Stimulated activated CD4-positive, alpha-beta T cell treated with anti-CD3 and anti-CD28 coated beads, TNF-alpha, amount 100 ng/mL, for 1 hour (primary cell): Measurements from ENCODE around the gene FCGR1A.
"Not testable (repeated sequence)": the region's sequence is repeated elsewhere in the genome, so short reads cannot be mapped to it uniquely, and the experiment has no call there.

ENCODE experiments used
- DNase-seq, 3 donors: peaks; one replicate each; pipeline ENCODE4 v3.0.0-alpha.2; 2020; ENCODE audit warnings: low read depth in 3 of 3, low spot score in 1 of 3

Gene FCGR1A

DNA sequence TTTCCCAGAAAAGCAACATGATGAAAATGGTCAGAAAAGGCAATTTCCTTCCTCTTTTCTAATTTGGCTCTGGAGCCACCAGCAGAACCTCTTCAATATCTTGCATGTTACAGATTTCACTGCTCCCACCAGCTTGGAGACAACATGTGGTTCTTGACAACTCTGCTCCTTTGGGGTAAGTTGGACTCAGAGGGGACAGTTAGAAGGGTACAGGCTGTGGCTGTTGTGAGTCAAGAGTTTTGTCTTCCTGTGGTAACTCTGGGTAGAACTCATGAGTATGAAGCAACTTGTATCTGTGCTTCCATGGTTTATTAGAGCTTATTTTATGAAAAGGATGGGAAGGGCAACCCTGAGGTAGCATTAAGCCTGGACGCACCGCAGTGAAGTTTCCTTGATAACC is at the start of gene FCGR1A:
Gene FCGR1A (plus strand): TSS at position 95 of the 400 bp plus-strand sequence. CDS start 50 bp downstream, at position 145.
- DNase-seq = not testable (repeated sequence)

DNA sequence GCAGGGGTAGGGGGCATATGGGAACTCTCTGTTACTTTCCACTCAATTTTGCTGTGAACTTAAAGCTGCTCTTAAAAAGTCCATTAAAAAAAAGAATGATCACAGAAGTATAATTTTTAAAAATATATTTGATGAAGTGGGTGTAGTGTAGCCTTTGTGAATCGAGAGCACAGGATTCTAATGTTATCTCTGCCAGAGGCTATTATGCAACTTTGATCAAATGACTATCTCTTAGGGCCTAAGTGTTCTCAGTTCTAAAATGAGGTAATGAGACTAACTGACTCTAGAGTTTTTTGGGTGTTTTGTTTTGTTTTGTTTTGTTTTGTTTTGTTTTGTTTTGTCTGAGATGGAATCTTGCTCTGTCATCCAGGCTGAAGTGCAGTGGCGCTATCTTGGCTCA is 49.7 kb upstream of the FCGR1A start:
- DNase-seq = not testable (repeated sequence)

DNA sequence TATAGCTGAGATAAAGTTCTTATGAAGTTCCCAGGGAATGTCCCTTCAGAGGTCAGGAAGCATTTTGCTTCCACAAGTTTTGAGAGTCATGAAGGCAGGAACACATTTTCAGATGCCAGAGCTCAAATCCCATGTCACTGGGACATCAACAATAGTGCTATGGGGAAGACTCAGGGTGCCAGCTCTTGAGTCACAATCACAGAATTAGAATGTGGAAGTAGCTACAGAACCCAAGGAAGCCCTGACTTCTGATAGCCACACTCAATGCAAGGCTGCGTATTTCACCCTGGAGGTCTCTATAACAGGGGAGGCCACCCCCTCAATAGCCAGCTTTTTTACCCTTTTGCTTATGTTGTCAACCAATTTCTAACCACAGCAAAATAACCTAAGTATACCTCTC is 47.8 kb upstream of the FCGR1A start:
- not testable (repeated sequence) for DNase-seq

DNA sequence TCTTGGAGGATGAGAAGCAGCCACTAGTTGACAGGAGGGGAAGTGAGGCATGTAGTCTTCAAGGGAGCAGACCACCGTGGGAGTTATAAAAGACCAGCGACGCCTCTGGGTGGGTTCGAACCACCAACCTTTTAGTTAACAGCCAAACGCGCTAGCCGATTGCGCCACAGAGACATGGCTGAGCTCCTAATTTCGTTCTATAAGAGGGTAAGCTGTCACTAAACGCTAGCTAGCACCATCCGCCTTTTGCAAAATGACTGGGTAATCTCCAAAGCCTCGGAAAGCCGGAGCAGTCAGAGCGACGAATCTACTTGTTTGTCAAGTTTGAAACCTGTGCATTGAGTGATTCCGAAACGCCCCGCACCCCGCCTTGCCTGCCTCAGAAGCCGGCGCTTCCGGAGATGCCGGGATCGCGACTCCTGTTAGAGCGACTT is 42.3 kb upstream of the FCGR1A start:
- DNase-seq = peak in 2 of 3 donors; percentile 12 to 31

DNA sequence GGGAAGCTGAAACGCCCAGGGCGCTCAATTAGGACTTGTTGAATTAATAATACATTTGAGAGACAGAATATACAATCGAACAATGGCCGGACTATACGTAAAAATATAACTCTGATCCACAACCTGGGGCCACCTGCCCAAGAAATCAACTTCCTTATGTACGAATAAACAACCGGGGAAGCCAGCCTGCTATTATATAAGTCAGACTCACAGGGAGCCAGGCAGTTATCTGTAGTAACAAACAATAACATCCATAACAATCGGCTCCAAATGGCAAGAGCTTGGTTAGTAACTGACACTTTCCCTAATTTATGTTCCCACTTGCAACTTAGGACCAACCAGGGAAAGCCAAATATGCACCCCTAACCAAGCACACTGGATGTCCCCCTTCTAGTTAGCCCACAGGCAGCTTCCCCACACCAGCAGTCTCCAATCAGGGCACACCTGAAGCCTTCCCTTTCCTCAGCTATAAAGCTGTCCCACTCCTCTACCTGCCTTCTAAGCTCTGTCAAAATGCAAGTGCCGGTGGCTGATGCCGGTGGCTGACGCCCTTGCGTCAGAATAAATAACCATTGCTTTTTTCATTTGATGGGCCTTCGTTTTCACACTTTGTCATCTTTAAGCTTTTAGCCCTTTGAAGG is 41.8 kb upstream of the FCGR1A start:
- not testable (repeated sequence) for DNase-seq

DNA sequence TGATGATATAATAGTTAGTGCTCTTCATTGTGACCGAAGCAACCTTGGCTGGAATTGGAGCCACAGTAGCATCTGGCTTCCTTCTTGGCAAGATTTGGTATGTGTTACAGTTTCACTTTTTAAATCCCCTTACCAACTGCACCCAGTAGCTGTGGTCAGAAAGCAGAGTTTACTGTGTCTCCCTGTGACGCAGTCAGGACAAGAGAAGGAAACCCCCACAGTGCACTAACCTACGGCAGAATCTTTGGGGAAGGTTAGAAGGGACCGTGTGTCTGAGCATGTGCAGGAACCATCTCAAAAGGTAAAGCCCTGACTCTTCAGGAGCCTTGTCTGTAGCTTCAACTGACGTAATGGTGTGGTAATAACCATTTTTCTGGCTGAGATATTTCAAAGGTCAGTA is 40.6 kb upstream of the FCGR1A start:
- not testable (repeated sequence) for DNase-seq

DNA sequence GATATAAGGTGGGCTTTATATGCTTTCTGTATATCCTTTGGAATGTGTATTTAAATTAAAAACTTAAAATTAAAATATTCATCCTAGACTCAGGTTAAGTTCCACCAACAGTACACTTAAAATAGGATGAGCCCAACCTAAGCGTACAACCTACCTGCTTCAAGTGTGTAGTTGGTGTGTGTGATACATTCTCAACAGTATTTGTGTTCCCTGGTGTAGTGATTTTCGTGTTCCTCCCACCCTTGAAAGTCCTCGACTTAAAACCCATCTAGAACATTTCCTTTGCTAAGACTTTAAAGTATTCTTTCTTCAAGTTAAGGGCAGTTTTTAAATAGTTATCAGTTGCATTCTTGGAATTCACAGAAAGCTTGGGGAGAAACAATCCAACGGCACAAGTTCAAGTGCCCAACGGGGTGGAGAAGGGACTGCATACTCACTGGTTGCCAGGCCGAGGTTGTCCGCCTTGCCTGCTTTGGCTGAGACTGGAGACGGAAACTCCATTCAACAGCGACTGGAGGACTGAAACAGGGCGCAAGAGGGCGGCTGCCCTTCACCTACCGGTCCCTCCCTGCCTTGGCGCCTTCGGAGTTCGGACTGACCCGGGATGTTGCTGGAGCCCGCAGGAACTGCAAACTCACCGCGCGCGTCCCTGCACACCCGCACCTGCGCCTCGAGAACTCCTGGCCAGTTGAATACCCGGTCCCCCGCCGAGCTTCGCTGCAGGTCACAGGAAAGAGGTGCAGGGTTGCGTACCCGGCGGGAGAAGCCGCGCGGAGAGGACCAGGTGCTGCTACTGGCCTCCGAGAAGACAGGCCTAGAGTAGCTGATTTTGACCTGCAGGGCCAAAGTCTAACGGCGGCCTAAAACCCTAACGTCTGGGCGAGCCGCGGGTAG is 35.8 kb upstream of the FCGR1A start:
- DNase-seq = not testable (repeated sequence)

DNA sequence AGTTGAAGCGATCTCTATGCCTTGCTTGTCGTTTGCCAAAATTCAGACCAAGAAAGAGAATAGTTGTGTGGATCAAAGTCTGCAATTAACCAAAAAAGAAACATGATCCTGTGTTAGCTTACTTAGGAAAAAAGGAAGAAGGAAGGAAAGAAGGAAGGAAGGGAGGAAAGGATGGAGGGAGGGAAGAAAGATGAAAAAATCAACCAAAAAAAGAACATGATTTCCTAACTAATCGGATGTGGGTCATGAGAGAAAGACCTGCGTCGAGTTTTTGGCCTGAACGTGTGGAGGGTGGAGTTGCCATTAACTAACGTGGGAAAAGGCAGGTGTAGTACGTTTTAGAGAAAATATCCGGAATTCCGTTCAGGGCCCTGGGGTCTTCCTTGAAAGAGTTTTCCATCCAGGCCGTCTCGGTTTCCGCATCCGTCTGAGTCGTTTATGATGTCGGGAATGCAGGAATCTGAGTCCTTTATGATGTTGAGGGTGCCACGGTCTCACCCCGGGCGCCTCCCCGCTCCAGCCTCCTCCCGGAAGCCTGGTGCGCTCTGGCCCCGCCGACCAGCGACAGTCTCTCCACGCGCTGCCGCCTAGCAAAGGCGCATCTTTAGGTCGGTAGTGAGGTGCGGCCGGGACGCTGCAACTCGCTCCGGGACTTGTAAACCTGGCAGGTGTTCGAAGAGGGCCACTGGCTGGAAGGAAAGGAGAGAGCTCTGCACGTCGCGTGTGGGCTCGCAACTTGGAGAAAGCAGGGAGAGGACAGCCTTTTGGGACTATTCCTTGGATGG is 34.9 kb upstream of the FCGR1A start:
- not testable (repeated sequence) for DNase-seq

DNA sequence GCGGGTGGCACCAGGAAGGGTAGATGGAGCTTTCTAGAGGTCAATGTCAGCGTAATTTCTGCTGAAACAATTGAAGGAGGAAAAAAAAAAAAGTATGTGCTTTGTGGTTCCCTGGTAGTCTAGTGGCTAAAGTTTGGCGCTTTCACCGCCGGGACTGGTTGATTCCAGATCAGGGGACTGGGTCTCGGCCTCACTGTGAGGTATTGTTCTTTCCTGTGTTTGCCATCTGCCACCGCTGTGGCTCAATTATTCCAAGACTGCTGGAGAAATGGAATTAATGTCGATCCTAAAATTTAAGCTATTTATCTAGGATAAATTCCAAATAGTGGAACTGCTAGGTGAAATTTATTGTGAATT is 34.4 kb upstream of the FCGR1A start:
- DNase-seq = not testable (repeated sequence)

DNA sequence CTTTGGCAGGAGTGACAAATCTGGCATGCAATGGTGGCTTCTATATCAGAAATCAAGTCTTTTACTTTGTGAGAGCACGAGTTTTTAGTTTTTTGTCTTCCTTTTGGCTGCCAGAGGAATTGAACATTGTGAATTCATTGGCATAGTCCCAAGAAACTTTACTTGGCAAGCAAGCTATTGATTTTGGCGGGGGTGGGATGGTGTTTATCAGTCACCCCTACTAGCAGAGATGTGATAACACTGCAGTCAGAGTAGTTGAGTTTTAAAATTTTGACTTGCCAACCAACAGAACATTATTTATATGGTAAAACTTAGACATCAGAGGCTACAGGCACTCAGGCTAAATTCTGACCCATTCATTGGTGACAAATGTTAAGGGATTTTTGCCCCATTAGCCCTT is 31.9 kb upstream of the FCGR1A start:
- DNase-seq = not testable (repeated sequence)

DNA sequence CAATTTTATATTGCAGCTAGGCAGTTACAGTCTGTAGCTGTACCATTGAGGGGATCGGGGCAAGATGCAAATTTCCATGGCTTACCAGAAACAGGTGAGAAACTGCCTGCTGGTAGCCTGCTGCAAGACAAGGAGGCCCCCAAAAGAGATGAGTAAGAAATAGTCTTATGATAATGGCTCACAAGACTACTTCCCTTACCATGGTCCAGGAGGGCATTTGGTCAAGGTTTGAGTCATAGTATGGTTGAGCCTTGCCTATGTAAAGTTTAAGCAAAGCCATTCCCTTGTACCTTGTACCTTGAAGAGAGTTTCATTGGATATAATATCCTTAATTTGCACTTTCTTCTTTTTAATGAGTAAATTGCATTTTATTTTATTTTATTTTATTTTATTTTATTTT is 30.3 kb upstream of the FCGR1A start:
- not testable (repeated sequence) for DNase-seq

DNA sequence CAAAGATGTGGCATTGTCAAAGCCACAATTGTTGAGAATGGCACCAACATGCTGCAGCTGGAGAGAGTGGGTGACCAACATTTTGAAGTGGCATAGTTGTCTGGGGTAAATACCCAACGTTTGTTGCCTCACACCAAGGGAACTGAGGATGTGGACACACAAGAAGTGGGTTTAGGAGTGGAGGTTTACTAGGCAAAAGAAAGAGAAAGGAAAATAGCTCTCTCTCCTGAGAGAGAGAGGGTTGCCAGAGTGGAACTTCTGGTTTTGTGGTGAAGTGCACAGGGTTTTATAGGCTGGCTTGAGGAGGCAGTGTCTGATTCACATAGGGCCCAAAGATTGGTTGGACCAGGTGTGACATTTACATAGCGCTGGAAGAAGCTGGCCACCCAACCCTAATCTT is 29.0 kb upstream of the FCGR1A start:
- DNase-seq = not testable (repeated sequence)

DNA sequence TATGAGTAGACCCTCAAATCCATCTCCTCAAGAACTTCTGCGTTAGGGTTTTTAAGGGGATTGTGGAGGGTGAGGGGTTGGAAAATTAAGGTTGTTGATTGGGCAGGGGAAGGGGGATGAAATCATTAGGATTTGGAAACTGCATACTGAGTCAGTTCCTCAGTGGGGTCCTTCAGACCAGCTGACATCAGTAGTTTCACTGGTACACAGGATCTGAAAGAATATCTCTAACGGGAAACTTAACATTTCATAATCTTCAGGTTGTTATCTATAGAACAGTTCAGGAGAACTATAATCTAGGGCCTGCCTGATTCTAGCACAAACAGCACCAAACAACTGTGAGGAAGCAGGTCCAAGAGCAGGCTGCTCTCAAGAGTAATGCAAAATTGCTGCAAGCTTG is 27.2 kb upstream of the FCGR1A start:
- DNase-seq = not testable (repeated sequence)

DNA sequence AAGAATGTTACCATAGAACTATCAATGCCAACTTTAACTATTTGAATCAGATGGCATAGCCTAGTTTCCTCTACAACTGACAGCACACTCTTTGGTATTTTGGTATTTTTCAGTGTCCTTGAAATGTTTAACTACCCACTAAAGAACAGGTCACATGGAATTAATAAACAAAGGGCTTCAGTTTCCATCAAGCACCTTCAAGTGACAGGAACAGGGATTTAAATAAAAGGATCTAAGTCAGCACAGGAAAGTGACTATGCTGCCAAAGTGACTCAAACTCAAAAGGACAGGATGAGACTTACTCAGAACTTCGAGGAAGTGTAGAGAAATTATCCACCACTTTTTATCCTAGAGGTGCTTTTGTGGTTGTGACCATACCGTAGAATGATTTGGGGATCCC is 20.2 kb upstream of the FCGR1A start:
- not testable (repeated sequence) for DNase-seq

DNA sequence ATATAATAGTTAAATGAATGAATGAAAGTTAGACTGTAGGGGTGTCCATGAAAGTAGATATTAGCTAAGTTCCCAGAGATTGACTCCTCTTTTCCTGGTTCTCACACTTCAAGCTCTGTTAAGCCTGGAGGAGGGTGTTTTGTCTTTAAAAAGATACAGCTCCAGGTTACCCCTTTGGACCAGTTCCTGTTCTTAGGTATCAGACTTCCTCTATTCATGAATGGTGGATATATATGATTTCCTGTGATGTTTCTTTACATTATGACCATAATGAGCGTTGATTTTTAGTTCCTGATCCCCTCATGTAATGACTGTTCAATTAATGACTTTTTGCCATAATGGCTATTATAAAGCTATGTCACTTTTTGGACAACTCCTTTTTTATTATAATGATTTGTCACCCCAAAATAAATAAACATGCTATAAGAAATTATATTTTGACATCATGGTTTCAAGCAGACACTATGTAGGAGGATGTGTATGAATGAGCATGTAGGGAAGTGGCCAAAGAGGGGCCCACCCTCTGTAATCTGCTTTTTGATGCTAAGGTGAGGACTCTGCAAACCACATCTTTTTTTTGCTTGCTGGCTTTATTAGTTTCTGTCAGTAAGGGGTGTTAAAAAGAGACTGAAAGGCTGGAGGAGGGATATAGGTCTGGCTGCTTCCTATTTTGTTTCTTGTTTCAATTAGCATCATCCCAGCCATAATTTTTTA is 18.2 kb upstream of the FCGR1A start:
- not testable (repeated sequence) for DNase-seq

DNA sequence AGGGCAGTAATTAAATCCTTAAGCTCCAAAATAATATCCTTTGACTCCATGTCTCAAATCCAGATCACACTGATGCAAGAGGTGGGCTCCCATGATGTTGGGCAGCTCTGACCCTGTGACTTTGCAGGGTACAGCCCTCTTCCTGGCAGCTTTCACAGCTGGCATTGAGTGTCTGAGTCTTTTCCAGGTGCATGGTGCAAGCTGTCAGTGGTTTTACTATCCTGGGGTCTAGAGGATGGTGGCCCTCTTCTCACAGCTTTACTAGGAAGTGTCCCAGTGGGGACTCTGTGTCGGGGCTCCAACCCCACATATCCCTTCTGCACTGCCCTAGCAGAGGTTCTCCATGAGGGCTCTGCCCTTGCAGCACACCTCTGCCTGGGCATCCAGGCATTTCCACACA is 16.3 kb upstream of the FCGR1A start:
- DNase-seq = not testable (repeated sequence)

DNA sequence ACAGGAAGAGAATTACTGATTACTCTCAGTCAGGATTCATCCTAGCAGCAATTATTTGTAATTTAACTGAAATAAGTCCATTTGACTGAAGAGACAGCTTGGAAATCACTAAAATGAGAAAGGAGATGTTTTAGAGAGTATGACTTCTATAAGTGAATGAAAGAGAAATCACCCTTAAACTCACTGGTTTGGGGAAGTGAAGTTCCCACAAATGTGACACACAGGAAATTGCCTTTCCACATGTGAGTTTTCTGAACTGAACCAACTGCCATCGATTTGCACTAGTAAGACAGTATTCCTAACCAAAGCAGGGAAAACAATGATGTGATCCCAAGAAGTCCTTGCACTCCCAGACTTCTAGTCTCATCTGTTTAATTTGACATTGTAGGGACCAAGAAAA is 13.3 kb upstream of the FCGR1A start:
- DNase-seq = not testable (repeated sequence)

DNA sequence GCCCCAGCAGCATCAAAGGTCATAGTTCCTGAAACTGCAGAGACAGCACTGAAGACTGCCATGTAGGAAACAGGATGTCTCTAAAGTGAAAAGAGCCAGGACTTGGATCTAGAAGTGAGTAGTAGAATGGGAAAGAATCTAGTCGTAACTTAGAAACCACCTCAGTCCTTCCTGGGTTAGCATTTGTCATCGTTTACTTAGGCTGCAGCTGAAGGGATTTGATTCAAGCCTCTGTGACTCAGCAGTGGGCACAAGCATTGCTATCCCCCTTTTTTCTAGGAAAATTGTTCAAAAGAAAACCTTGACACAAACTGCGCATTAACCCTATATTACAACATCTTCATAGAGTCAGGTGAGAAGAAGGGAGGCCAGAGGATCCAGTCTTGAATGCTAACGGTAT is 11.8 kb upstream of the FCGR1A start:
- not testable (repeated sequence) for DNase-seq

DNA sequence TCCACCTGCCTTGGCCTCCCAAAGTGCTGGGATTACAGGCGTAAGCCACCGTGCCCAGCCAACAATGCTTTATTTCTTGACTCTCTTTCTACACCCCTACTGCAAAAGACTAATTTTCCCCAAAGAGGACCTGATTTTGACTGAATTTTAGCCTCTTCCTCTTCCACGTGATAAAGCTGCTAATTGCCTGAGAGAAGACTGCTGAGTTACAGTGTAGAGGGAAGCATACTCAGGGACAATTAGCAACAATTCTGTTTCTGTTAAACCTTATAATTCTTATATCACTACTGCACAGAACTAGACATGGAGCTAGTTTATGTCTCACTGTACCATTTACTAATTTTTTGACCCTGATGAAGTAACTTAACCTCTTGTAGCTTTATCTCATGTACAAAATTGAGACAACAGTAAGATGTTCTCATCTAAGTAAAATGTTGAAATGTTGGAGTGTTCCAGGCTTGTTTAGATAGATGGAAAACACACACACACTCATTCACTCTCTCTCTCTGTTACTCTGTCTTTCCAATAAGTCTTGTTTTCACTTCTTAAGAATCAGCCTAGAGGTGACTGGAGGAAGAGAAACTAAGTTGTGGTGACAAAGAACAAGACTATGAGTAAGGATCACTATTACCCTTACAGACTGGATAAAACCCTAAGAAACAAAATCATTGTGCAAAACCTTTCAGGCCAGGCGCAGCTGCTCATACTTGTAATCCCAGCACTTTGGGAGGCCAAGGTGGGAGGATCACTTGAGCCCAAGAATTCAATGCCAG is 10.7 kb upstream of the FCGR1A start:
- DNase-seq = not testable (repeated sequence)

DNA sequence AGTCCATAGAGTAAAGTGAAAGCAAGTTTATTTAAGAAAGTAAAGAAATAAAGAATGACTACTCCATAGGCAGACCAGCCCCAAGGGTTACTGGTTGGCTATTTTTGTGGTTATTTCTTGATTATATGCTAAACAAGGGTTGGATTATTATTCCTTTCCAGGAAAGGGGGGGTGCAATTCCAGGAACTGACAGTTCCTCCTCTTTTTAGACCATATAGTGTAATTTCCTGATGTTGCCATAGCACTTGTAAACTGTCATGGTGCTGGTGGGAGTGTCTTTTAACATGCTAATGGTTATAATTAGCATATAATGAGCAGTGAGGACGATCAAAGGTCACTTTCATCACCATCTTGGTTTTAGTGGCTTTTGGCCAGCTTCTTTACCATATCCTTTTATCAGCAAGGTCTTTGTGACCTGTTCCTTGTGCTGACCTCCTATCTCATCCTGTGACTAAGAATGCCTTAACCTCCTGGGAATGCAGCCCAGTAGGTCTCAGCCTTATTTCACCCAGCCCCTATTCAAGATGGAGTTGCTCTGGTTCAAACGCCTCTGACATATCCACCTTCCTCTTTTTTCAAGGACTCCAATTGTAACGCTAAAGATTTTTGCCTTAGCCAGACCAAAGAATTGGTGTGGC is 6.9 kb upstream of the FCGR1A start:
- DNase-seq = not testable (repeated sequence)
